Measurements from ENCODE around the gene ZNF438.
"Not testable (repeated sequence)": the region's sequence is repeated elsewhere in the genome, so short reads cannot be mapped to it uniquely, and the experiment has no call there.

ZNF438 gene

DNA sequence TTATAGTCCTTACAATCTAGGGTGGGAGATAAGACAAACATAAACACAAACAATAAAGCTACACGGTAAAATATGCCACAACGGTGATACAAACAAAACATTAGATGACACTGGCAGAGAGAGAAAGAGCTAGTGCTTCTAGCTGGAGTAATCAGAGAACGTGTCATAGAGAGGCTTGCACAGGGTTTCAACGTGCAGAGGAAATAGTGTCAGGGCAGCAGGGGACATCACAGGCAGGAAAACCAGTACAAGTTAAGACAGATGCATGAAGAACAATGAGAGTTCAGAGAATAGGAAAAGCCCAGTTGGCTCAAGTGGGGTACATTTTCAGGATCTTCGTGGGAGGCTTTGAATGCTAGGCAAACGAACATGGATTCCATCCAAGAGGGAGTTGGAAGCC lies 91.4 kb downstream of the ZNF438 start:
- no peak for DNase-seq

DNA sequence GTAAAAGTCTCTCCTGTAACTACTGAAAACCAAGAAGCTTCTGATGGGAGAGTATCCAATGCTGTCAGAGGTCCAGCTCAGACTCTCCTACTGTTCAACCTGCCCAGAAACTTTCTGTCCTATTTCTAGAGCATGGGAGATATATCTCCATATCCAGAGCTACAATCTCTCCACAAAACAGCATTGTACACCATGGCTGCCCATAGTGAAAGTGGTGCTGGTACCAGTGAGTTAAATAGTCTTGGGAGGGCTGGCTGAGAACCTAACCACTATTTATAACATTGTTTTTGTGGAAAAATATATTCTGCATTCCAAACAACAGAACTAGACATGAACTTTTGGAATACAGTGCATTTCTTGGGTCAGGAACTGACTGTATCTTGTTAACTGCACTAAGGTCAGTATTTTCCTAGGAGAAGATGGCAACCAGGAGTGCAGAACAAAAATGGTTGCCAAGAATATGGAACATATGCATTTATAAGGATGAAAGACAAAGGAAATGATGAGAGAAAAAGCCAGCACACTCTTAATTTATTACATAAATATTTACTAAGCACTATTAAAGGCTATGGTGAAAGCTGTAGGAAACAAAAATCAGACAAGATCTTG lies 91.9 kb downstream of the ZNF438 start:
- no peak for DNase-seq

DNA sequence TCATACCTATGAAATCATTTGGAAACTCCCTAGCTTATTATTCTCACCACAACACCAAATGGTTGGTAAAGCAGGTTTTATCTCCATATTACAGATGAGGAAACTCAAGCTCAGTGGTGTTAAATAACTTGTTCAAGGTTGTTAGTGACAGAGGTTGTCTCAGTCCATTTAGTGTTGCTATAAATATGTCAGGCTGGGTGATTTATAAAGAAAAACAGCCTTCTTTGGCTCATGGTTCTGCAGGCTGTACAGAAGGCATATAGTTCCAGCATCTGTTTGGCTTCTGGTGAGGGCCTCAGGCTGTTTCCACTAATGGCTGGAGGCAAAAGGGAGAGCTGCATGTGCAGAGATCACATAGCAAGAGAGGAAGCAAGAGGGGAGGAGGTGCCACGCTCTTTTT lies 96.6 kb downstream of the ZNF438 start:
- DNase-seq = no peak

DNA sequence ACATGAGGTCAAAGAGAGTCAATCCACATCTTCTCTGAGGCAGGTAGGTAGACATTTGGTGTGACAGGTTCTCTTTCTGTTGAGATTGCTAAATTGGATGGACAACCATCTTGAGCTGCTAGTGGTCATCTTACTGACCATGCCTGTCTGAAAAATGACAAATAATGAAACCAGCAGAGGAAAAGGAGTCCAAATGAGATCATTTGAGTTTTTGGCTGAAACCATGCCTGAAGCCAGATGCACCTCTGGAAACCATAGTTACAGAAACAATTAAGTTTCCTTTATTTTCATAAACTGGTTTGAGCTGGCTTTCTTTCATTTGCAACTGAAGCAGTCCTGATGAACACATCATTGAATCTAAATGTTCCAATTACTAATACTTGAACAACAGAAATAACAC lies 100.6 kb downstream of the ZNF438 start:
- no peak for DNase-seq

- no peak for DNase-seq
Measured at GRCh38 chr10:30929901-30930520, 101.7 kb downstream of the ZNF438 start.

DNA sequence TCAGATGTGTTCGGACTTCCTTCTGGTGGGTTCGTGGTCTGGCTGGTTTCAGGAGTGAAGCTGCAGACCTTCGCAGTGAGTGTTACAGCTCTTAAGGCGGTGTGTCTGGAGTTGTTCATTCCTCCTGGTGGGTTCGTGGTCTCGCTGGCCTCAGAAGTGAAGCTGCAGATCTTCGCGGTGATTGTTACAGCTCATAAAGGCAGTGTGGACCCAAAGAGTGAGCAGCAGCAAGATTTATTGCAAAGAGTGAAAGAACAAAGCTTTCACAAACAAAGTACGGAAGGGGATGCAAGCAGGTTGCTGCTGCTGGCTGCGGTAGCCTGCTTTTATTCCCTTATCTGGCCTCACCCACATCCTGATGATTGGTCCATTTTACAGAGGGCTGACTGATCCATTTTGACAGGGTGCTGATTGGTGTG lies 102.3 kb downstream of the ZNF438 start:
- not testable (repeated sequence) for DNase-seq

DNA sequence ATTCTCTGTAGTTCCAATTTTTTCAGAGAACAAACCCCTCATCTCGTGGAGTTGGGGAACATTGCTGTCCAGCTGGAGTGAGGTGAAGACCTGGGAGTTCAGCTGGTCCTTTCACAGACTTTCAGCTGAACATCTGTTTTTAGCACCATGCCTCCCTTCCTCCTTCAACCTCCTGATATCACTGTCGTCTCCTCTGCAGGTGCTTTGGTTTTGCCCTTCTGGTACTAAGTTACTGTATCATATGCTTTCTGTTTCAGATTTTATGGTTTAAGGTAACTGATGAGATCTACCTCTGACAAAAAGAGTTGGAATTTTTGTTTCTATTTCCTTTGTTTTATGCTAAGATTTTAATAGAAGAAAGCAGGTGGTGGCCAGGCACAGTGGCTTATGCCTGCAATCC lies 102.9 kb downstream of the ZNF438 start:
- no peak for DNase-seq

DNA sequence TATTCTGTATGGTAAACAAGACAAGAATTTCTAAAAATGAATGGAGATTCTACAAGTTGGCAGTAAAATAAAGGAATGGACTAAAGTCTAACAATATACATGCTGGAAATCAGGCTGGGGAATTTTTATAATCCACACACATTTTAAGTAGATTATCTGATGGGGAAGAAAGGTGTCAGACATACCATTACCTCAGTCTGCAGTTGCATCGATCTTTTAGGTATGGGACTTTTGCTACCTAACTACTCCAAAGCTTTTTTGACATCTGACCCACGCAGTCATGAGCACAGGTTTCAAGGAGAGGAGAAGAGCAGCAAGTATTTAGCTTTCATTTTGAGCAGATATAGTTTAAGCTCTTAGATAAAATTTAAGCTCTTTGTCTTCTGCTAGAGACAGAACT lies 113.0 kb downstream of the ZNF438 start:
- DNase-seq = no peak

DNA sequence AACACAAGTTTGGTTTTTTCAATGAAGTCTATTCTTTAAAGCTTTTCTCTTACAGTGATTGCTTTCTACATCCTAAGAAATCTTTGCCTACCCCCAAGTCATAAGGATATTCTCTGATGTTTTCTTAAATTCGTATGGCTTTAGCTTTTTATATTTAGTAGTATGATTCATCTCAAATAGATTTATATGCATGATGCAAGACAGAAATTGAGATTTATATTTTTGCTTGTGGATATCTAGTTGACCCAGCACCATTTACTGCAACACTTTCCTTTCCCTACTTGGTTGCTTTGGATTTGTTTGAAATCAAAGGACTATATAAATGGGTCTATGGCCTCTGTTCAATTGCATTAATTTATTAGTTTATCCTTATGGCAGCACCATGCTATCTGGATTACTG lies 113.9 kb downstream of the ZNF438 start:
- DNase-seq = no peak

DNA sequence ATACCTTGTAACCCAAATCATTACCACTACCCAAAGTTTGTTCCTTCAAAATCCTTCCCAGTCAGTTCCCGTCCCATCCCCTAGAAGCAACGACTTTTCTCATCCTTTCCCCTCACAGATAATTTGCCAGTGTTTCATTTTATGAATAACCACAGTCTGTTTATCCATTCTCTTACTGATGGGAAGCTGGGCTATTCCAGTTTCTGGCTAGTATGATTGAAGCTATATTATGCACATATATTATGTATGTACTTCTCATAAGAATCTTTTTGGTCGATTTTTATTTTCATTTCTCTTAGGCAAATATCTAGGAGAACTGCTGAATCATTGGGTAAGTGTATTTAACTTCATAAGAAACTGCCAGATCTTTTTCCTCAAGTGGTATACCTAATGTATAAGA lies 114.6 kb downstream of the ZNF438 start:
- no peak for DNase-seq

DNA sequence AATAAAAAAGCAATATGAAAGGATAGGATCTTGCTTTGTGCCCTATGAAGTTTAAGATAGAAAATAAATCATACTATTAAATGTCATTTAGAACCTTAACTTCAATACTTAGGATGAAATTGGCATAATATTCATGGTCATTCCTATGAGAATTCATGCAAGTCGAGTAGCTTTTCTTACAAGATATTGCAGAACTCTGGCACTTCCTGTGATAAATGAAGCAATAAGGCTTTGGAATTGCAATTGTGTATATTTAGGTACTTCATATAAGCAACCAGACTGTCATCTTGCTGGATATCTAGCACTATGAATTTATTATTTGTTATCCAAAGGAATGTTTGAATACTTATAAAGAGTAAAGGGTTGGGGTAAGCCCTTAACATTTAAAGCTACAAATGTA lies 116.5 kb downstream of the ZNF438 start:
- DNase-seq = no peak

- no peak for DNase-seq
Measured at GRCh38 chr10:30911303-30911863, 120.3 kb downstream of the ZNF438 start.

- DNase-seq = no peak
Measured at GRCh38 chr10:30903397-30904138, 128.1 kb downstream of the ZNF438 start.

DNA sequence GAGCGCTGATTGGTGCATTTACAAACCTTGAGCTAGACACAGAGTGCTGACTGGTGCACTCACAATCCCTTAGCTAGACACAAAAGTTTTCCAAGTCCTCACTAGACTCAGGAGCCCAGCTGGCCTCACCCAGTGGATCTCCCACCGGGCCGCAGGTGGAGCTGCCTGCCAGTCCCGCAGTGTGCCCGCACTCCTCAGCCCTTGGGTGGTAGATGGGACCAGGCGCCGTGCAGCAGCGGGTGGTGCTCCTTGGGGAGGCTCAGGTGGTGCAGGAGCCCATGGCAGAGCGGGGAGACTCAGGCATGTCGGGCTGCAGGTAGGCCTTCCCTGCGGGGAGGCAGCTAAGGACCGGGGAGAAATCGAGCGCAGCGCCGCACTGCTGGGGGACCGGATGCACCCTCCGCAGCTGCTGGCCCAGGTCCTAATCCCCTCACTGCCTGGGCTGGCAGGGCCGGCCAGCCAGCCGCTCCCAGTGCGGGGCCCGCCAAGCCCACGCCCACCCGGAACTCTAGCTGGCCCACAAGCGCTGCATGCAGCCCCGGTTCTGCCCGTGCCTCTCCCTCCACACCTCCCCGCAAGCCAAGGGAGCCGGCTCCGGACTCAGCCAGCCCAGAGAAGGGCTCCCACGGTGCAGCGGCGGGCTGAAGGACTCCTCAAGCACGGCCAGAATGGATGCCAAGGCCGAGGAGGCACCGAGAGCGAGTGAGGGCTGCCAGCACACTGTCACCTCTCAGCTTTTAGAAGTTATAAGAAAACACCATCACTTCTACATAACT lies 128.9 kb downstream of the ZNF438 start:
- DNase-seq = peak in 20 of 56 donors; percentile 1 to 36 (median 12)

DNA sequence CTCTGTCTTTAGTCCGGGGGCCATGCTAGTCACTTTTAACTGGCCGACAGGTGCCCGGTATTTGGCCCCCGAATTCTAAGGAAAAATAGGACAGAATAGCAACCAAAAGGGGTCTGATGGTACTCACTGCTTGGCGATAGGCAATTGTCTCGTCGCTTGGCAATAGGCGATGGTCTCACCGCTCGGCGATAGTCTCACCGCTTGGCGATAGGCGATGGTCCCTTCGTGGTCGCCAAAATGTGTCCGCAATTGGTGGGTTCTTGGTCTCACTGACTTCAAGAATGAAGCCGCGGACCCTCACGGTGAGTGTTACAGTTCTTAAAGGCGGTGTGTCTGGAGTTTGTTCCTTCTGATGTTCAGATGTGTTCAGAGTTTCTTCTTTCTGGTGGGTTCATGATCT lies 130.2 kb downstream of the ZNF438 start:
- not testable (repeated sequence) for DNase-seq

GRCh38 chr10:30898964-30899363 lies 132.7 kb downstream of the ZNF438 start:
- DNase-seq = no peak

GRCh38 chr10:30897547-30897946 lies 134.1 kb downstream of the ZNF438 start:
- no peak for DNase-seq

- DNase-seq = no peak
Measured at GRCh38 chr10:30897048-30897447, 134.6 kb downstream of the ZNF438 start.

DNA sequence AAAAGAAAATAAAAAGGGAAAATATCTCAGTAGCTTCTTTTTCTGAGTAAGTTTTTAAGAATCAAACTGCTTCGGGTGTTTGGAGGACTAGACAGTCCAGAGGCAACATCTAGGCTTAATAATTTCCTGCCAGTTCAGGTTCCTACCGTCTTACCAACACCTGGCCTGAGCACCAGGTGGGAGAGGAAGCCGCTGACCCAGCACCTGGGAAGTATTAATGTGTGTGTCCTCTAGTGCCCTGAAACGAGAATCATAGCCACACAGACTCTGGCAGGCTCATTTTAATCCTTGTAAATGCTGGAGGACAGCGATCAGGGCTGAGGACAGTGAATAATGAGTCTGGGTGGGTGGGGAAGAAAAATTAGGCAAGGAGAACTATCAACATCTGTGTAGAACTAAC lies 137.4 kb downstream of the ZNF438 start:
- no peak for DNase-seq

DNA sequence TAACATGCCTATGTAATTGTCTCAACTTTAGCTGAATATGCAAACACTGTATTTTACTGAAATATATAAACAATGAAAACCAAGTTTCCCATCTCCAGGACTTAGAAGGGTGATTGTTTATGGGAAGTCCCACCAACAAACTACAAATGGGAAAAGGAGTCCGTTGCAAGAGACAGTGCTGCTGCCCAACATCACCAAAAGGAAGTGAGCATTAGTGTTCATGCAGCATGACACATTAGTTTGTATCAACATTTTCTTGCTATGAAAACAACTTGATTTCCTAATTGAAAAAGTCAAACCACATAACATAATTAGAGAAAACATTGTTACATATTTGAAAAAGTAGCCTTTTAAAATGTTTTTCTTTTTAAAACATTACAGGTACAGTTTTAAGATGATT lies 138.5 kb downstream of the ZNF438 start:
- DNase-seq = no peak

- DNase-seq = no peak
Measured at GRCh38 chr10:30887839-30888238, 143.8 kb downstream of the ZNF438 start.

DNA sequence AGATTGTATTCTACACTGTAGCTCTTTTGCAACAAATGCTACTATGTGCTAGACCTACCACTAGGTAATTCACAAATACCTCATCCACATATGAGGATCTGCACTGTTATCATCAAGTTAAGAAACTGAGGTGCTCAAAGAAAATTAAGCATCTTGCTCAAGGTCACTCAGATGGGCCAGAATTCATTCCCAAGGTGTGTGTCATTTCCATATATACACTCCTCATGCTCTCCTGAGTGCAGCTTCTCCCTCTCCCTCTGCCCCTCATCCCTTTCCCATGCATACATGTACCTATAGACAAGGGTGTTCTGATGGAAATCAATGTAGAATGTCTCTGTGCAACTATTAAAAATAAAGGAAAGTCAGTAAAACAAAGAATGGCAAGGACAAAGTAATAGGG lies 146.2 kb downstream of the ZNF438 start:
- no peak for DNase-seq
